SU-DHL-6 (cell line): ENCODE data around the gene TBK1.

Experiments used
- H2AFZ ChIP-seq: fragments of 200-600 bp; sonication (generic); 2 replicates; pipeline ENCODE4 v1.6.1; 2014; ENCODE audit warnings: low read depth, mild to moderate bottlenecking, moderate library complexity, mixed read lengths, antibody characterized with exemption, low read length; ENCODE audit not compliant: severe bottlenecking
- H3F3A ChIP-seq: fragments of 200-600 bp; shearing (Covaris generic); 2 replicates; pipeline ENCODE4 v1.6.0; 2016; ENCODE audit warnings: antibody characterized with exemption, mild to moderate bottlenecking; ENCODE audit not compliant: insufficient read depth
- H3K27ac ChIP-seq: fragments of 200-600 bp; sonication (generic); 2 replicates; pipeline ENCODE4 v1.5.1; 2016; ENCODE audit warnings: low read depth, mild to moderate bottlenecking, low read length, moderate library complexity, mixed read lengths
- H3K27me3 ChIP-seq: fragments of 200-600 bp; sonication (generic), shearing (Covaris generic); 2 replicates; pipeline ENCODE4 v1.6.0; 2014; ENCODE audit warnings: mild to moderate bottlenecking, low read length
- H3K36me3 ChIP-seq: fragments of 200-600 bp; sonication (generic); 2 replicates; pipeline ENCODE4 v1.6.1; 2014; ENCODE audit warnings: mild to moderate bottlenecking, low read length, mixed read lengths
- H3K4me2 ChIP-seq: fragments of 300-600, 200-600 bp; shearing (Covaris generic), sonication (generic); 2 replicates; pipeline ENCODE4 v1.6.0; 2014; ENCODE audit warnings: low read length, low read depth, mild to moderate bottlenecking; ENCODE audit not compliant: poor library complexity, severe bottlenecking
- H3K4me3 ChIP-seq: fragments of 200-600 bp; sonication (generic); 2 replicates; pipeline ENCODE4 v1.5.1; 2014; ENCODE audit warnings: antibody characterized with exemption, low read length, mild to moderate bottlenecking, mixed read lengths; ENCODE audit not compliant: insufficient read depth, poor library complexity, severe bottlenecking
- H3K79me2 ChIP-seq: fragments of 200-600 bp; sonication (generic); 2 replicates; pipeline ENCODE4 v1.6.1; 2014; ENCODE audit warnings: mild to moderate bottlenecking, low read length, moderate library complexity; ENCODE audit not compliant: insufficient read depth
- H3K9ac ChIP-seq: fragments of 200-600 bp; sonication (generic); 2 replicates; pipeline ENCODE4 v1.7.0; 2014; ENCODE audit warnings: mild to moderate bottlenecking, low read length
- H3K9me2 ChIP-seq: fragments of 200-600 bp; sonication (generic); replicated peaks from 2 replicates; pipeline ENCODE4 v1.6.1; 2014; ENCODE audit warnings: low read length; ENCODE audit not compliant: insufficient read depth
- H3K9me3 ChIP-seq: fragments of 200-600 bp; sonication (generic); 2 replicates; pipeline ENCODE4 v1.6.1; 2014; ENCODE audit warnings: low read length, mixed read lengths; ENCODE audit not compliant: insufficient read depth
- H4K20me1 ChIP-seq: fragments of 200-600 bp; sonication (generic); 2 replicates; pipeline ENCODE4 v1.6.1; 2014; ENCODE audit warnings: low read depth, mild to moderate bottlenecking, antibody characterized with exemption, low read length, moderate library complexity, mixed read lengths
- EZH2phosphoT487 ChIP-seq: fragments of 200-600 bp; sonication (generic), shearing (Covaris generic); conservative IDR thresholded peaks from 2 replicates; pipeline ENCODE4 v1.6.1; 2018; ENCODE audit warnings: mild to moderate bottlenecking, antibody characterized with exemption, low read length, moderate library complexity, mixed read lengths
- TF ChIP-seq, protein P1 (sequence below): fragments of 200-600 bp; sonication (generic); IDR thresholded peaks from one replicate; pipeline ENCODE4 v1.5.1; 2017; ENCODE audit warnings: antibody characterized with exemption, mild to moderate bottlenecking, low read length, moderate library complexity; ENCODE audit not compliant: insufficient read depth, poor library complexity, severe bottlenecking

The TBK1 gene

DNA sequence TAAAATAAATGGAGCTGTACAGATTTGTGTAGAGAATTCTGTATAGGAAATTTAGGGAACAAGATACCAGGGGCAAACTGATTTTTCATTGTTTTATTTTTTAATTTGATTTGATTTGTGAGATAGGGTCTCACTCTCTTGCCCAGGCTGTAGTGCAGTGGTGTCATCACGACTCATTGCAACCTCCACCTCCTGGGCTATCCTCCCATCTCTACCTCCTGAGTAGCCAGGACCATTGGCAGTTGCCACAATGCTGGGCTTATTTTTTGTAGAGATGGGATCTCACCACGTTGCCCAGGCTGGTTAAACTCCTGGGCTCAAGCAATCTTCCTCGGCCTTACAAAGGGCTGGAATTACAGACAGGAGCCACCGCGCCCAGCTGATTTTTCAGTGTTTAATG is 18.0 kb upstream of the TBK1 start:
- Histone ChIP-seq H3K27ac (no peak overlapping the region), H3K4me2 (no peak overlapping the region), H3F3A (no peaks in the 10 kb centered on the region), H3K36me3 (peaks cover 48% of the 10 kb centered on the region), H3K9me3 (no peaks in the 10 kb centered on the region), H3K4me3 (no peak overlapping the region), H4K20me1 (no peaks in the 10 kb centered on the region), H3K9ac (no peak overlapping the region), H2AFZ (no peak overlapping the region), H3K9me2 (no peaks in the 10 kb centered on the region), H3K27me3 (no peaks in the 10 kb centered on the region), H3K79me2 (no peaks in the 10 kb centered on the region)
- no peak for TF ChIP-seq EZH2phosphoT487
- TF ChIP-seq, protein P1, sequence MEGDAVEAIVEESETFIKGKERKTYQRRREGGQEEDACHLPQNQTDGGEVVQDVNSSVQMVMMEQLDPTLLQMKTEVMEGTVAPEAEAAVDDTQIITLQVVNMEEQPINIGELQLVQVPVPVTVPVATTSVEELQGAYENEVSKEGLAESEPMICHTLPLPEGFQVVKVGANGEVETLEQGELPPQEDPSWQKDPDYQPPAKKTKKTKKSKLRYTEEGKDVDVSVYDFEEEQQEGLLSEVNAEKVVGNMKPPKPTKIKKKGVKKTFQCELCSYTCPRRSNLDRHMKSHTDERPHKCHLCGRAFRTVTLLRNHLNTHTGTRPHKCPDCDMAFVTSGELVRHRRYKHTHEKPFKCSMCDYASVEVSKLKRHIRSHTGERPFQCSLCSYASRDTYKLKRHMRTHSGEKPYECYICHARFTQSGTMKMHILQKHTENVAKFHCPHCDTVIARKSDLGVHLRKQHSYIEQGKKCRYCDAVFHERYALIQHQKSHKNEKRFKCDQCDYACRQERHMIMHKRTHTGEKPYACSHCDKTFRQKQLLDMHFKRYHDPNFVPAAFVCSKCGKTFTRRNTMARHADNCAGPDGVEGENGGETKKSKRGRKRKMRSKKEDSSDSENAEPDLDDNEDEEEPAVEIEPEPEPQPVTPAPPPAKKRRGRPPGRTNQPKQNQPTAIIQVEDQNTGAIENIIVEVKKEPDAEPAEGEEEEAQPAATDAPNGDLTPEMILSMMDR, result no peak

GRCh38 chr12:64440100-64440499 is 11.8 kb upstream of the TBK1 start:
- no peak overlapping the region for H3K4me2 ChIP-seq
- H3F3A ChIP-seq, result peaks cover 3% of the 10 kb centered on the region; the same call in 1 of the 2 replicates
- no peaks in the 10 kb centered on the region for H4K20me1 ChIP-seq
- H2AFZ ChIP-seq, result no peak overlapping the region
- no peak overlapping the region for H3K27ac ChIP-seq
- no peaks in the 10 kb centered on the region for H3K27me3 ChIP-seq
- peaks cover 50% of the 10 kb centered on the region for H3K36me3 ChIP-seq
- H3K79me2 ChIP-seq, result no peaks in the 10 kb centered on the region
- TF ChIP-seq, protein P1, result no peak
- no peak for TF ChIP-seq EZH2phosphoT487
- no peak overlapping the region for H3K4me3 ChIP-seq
- no peaks in the 10 kb centered on the region for H3K9me2 ChIP-seq
- H3K9ac ChIP-seq, result no peak overlapping the region
- H3K9me3 ChIP-seq, result no peaks in the 10 kb centered on the region

DNA sequence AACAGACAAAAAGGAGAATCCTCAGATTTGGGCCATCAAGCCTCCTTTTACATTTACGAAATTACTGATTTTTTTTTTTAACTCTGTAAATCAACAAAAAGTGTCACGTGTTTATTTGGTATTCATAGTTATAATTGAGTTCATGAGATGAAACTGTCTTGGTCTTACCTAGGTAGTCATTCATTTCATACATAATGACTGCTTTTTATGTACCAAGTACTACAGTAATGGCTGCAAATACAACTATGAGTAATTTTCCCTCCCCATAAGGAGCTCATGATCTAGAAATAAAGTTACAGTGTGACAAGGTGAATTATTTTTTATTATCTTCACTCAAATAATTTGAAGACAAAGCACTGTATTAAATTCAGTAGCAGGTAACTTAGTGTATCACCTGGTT is 6.4 kb upstream of the TBK1 start:
- Histone ChIP-seq H3F3A (peaks cover 22% of the 10 kb centered on the region), H3K79me2 (no peaks in the 10 kb centered on the region), H2AFZ (no peak overlapping the region), H3K9me2 (no peaks in the 10 kb centered on the region), H4K20me1 (no peaks in the 10 kb centered on the region), H3K27me3 (no peaks in the 10 kb centered on the region), H3K9me3 (no peaks in the 10 kb centered on the region), H3K27ac (no peak overlapping the region), H3K36me3 (peaks cover 39% of the 10 kb centered on the region), H3K4me2 (no peak overlapping the region), H3K9ac (no peak overlapping the region), H3K4me3 (no peak overlapping the region)
- TF ChIP-seq EZH2phosphoT487, result no peak
- TF ChIP-seq, protein P1, result no peak
